Heart left ventricle (tissue), 16 donors: ENCODE measurements around the gene TMEM182. TPM values are rescaled to one million over a fixed set of nuclear protein-coding genes. Genes with fewer than 3 reads are reported as not detected.

Experiments used
- ATAC-seq, 4 donors: fragments of 200-7000 bp; cut with Tn5 transposase; one replicate each; pipeline ENCODE4 v1.9.1; 2020 to 2022; ENCODE audit warnings: moderate library complexity in 4 of 4, mild to moderate bottlenecking in 3 of 4, moderate number of reproducible peaks in 1 of 4
- DNase-seq, 5 donors: peaks; one replicate each; pipeline ENCODE4 v3.0.0-alpha.2; 2020
- H3K27ac ChIP-seq, 12 donors: fragments of 200-600 bp; sonication (generic) in 4 of 12; one replicate each; pipeline versions ENCODE4 v1.5.0 to v1.8.0; 2016 to 2022; ENCODE audit warnings: mild to moderate bottlenecking in 2 of 12
- H3K27me3 ChIP-seq, 9 donors: fragments of 200-600 bp; sonication (generic) in 2 of 9; one replicate each; pipeline versions ENCODE4 v1.5.1 to v1.8.0; 2016 to 2022; ENCODE audit warnings: mild to moderate bottlenecking in 3 of 9
- H3K36me3 ChIP-seq, 9 donors: fragments of 200-600 bp; sonication (generic) in 2 of 9; one replicate each; pipeline versions ENCODE4 v1.5.0 to v1.8.0; 2018 to 2022; ENCODE audit warnings: mild to moderate bottlenecking in 2 of 9
- H3K4me1 ChIP-seq, 12 donors: fragments of 200-600 bp; sonication (generic) in 4 of 12; one replicate each; pipeline versions ENCODE4 v1.5.0 to v1.8.0; 2016 to 2022; ENCODE audit warnings: mild to moderate bottlenecking in 3 of 12
- H3K4me3 ChIP-seq, 12 donors: fragments of 200-600 bp; sonication (generic) in 4 of 12; one replicate each; pipeline versions ENCODE4 v1.5.0 to v1.8.0; 2017 to 2022; ENCODE audit warnings: mild to moderate bottlenecking in 9 of 12, moderate library complexity in 4 of 12
- H3K9me3 ChIP-seq, 12 donors: fragments of 200-600 bp; sonication (generic) in 4 of 12; one replicate each; pipeline versions ENCODE4 v1.5.0 to v1.8.0; 2016 to 2022; ENCODE audit warnings: mild to moderate bottlenecking in 1 of 12
- POLR2A ChIP-seq, 2 donors: fragments of 450-650 bp; IDR thresholded peaks; one replicate each; pipeline ENCODE4 v1.6.1; 2017; ENCODE audit warnings: antibody characterized with exemption in 2 of 2, mild to moderate bottlenecking in 2 of 2, moderate library complexity in 2 of 2
- WGBS, 4 donors: extraction: QIAGEN DNeasy Blood & Tissue Kit in 2 of 4; methylation state at CpG; one replicate each; pipeline versions ENCODE4 v1.1.5 to v1.1.7; 2013 to 2018; 5-methylcytosine and 5-hydroxymethylcytosine counted together
- intact Hi-C, 10 donors: fragments of 100-400 bp; cut with DNase I; formaldehyde crosslinking; loops; one replicate each; pipeline versions ENCODE4 v1.11.1 to v1.14.2; 2022
- polyA plus RNA-seq, 2 donors: library from polyadenylated mRNA; stranded (reverse); fragments of 200-250 nt; gene quantifications; one replicate each; pipeline ENCODE4 v1.2.3, GENCODE V29; 2013
- total RNA-seq, 9 donors: library from RNA; depleted of rRNA in 2 of 9; stranded (reverse); fragments of >200 nt in 2 of 9; fragmentation: NEBNext Ultra II Directional in 3 of 9; extraction: Animal tissue kit (Norgen Biotek cat#: 25700) in 3 of 9; gene quantifications; one replicate each; pipeline versions ENCODE4 v1.1.0 to v1.2.4, GENCODE V29; 2016 to 2023
- TF ChIP-seq, protein P1 (sequence below), 12 donors: fragments of 200-600 bp; sonication (generic) in 4 of 12; IDR thresholded peaks; one replicate each; pipeline versions ENCODE4 v1.5.0 to v1.8.0; 2018 to 2022; ENCODE audit warnings: antibody characterized with exemption in 12 of 12, mild to moderate bottlenecking in 5 of 12
- donor health status: ischemic (EF 13 %, LVEDD 7.1; RV severe dilation, severe dysfunction).
- donor health status: healthy with polysubstance abuse.
- donor health status: DM: no; HTN: yes; CAD: no.
- donor health status: DM: no; HTN: no; CAD: no.
- donor health status: ischemic (EF 25% LVEDD 6.9; RV normal size, moderate dysfunction).
- donor health status: ischemic (EF 25% LVEDD 5.7; RV mildly dilated, moderate dysfunction).
- donor health status: healthy.
- donor health status: DM: yes; HTN: yes; CAD: no.
- donor health status: ischemic (EF 35%, LVEDD 5.7; RV mildly dilated, moderate dysfunction).
- donor health status: nonischemic (EF 11% LVEDD 7.7; RV severe dilation, severe dysfunction).
- donor health status: DM: yes; HTN: yes; CAD: no.
- donor health status: PGD.
- donor health status: ischemic (EF 29% LVEDD 5.4; RV normal size, mild dysfunction).
- donor health status: nonischemic (EF 23%, LVEDD 6.1; RV moderate dilation, normal function).

The TMEM182 gene
- total and polyA plus RNA-seq, 11 donors = 7.5 to 179 (median 144) TPM

DNA sequence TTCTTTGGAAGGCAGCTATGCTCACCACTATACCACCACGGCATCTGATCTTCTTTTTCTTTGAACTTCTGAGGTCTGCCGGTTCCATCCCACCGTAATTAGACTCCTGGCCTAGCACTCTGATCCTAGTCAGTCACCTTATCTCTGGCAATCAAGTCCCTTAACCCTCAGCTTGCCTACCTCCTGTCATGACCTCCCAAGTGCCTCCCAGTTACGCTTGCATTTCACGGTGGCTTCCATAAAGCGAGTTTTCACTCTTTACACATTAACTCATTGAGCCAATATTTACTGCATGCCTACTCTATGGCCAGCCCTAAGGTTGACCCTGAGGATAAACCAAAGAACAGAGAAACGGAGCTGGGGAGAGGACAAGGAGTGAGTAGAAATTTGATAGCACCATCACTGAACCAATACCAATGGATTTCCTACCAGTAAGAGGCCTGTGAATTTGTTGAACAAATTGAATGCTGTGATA, 37.8 kb upstream of the TMEM182 start:
- ATAC-seq (no peak), DNase-seq (no peak)
- H3K27ac ChIP-seq = no peak overlapping the region
- TF ChIP-seq, protein P1, sequence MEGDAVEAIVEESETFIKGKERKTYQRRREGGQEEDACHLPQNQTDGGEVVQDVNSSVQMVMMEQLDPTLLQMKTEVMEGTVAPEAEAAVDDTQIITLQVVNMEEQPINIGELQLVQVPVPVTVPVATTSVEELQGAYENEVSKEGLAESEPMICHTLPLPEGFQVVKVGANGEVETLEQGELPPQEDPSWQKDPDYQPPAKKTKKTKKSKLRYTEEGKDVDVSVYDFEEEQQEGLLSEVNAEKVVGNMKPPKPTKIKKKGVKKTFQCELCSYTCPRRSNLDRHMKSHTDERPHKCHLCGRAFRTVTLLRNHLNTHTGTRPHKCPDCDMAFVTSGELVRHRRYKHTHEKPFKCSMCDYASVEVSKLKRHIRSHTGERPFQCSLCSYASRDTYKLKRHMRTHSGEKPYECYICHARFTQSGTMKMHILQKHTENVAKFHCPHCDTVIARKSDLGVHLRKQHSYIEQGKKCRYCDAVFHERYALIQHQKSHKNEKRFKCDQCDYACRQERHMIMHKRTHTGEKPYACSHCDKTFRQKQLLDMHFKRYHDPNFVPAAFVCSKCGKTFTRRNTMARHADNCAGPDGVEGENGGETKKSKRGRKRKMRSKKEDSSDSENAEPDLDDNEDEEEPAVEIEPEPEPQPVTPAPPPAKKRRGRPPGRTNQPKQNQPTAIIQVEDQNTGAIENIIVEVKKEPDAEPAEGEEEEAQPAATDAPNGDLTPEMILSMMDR (IDR thresholded peaks at IDR 0.05) = no peak
- no peak for TF ChIP-seq POLR2A (IDR thresholded peaks at IDR 0.05)
- H3K27me3 ChIP-seq = no peaks in the 10 kb centered on the region
- WGBS, 4 donors = 75 to 77% (median 76%) methylated on average over 7 of the region's 7 CpGs
- H3K9me3 ChIP-seq = no peaks in the 10 kb centered on the region
- peaks cover 0 to 81% (median 45%) of the 10 kb centered on the region in 9 donors for H3K36me3 ChIP-seq
- no peak overlapping the region for H3K4me3 ChIP-seq
- H3K4me1 ChIP-seq = no peaks in the 10 kb centered on the region
- intact Hi-C loops = no loop called here

DNA sequence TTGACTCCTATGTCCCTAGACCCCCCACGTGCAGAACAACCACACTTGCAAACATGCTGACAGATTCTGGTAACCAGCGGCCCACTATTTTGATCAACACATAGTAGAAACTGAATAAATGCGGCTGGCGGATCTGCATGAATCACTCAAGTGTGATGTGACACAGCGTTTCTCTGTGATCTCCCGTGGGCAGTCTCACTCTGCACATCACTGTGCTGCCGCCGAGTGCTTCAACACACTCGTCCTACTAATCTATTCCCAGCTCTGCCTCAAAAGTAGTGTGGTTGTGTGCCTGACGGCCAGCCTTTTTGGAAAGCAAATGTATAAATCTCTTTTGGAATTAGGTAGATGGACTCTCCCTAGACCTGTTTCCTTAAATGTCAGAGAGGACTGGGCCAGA, 37.3 kb upstream of the TMEM182 start:
- Histone ChIP-seq H3K4me1 (no peaks in the 10 kb centered on the region), H3K4me3 (no peak overlapping the region), H3K27ac (no peak overlapping the region), H3K27me3 (no peaks in the 10 kb centered on the region), H3K36me3 (peaks cover 0 to 81% (median 43%) of the 10 kb centered on the region in 9 donors), H3K9me3 (no peaks in the 10 kb centered on the region)
- TF ChIP-seq, protein P1 (IDR thresholded peaks at IDR 0.05) = no peak
- no peak for TF ChIP-seq POLR2A (IDR thresholded peaks at IDR 0.05)
- intact Hi-C loops = no loop called here
- no peak for DNase-seq
- 92 to 97% (median 94%) methylated on average over 10 of the region's 10 CpGs for WGBS, 4 donors
- ATAC-seq = no peak

DNA sequence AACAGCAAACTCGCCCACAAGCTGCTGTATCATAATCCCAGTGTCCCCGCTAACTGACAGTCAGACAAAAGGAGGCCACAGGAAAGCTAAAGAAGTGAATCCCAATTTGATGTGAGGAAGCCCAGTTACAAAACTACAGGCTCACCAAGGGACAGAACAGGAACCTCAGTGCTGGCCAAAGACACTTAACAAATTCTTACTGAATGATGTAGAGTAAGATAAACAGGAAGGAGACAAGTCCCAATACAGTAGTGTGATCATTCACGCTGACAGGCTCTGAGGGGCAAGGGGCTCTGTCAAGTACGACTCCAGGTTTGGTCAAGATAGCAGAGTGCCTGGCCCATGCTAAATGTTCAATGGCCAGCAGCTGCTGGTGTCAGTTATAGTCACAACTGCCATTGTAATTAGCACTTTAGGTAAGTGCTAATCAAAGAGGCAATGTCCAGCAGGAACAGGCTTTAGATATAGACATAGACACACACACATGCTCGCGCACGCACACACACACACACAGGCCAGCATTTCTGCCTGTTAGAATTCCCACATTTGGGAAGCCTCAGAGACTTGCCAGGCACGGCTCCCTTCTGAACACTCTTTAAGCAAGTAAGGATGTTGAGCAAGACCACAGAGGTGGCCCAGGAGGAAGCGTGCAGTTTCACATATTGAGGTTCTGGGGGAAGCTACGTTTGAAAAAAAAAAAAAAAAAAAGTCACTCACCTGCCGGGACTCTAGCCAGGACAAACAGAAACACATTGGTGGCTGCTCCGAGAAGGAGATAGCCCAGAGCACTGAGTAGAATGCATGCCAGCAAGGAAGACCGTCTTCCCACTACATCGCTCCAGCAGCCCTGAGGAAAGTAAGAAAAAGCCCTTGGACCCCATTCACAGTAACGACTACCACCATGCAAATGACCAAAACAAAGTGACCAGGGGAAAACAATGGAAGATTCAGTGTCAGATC, 35.4 kb upstream of the TMEM182 start:
- peak in 2 of 4 donors; percentile 24 to 52 for ATAC-seq
- H3K27ac ChIP-seq = no peak overlapping the region

More for the DNA sequence above, 35.4 kb upstream of the TMEM182 start:
- Histone ChIP-seq H3K36me3 (peaks cover 0 to 81% (median 48%) of the 10 kb centered on the region in 9 donors), H3K4me1 (no peaks in the 10 kb centered on the region), H3K4me3 (no peak overlapping the region), H3K27me3 (no peaks in the 10 kb centered on the region), H3K9me3 (no peaks in the 10 kb centered on the region)
- no peak for DNase-seq
- 68 to 76% (median 71%) methylated on average over 15 of the region's 15 CpGs for WGBS, 4 donors
- TF ChIP-seq POLR2A (IDR thresholded peaks at IDR 0.05) = no peak
- TF ChIP-seq, protein P1 (IDR thresholded peaks at IDR 0.05) = no peak
- intact Hi-C loops = no loop called here
